Cardiac septum (tissue), 1 donor: ENCODE measurements around the gene MAST4. TPM values are rescaled to one million over a fixed set of nuclear protein-coding genes. Genes with fewer than 3 reads are reported as not detected.

ENCODE experiments used
- DNase-seq: peaks from one replicate; pipeline ENCODE4 v3.0.0-alpha.2; 2020; ENCODE audit warnings: low spot score
- intact Hi-C: fragments of 100-400 bp; cut with DNase I; formaldehyde crosslinking; loops from one replicate; pipeline ENCODE4 v1.14.0; 2022
- total RNA-seq: library from RNA; stranded (reverse); fragmentation: NEBNext Ultra II Directional; extraction: Animal tissue kit (Norgen Biotek cat#: 25700); gene quantifications from one replicate; pipeline ENCODE4 v1.2.1, GENCODE V29; 2021
- donor health status: DM: no; HTN: no; CAD: no.

The MAST4 gene
- total RNA-seq, 1 donor from 2014 or later = 91.4 TPM

GRCh38 chr5:67030289-67031056 is 434.3 kb downstream of the MAST4 start:
- intact Hi-C loops = no loop called here
- no peak for DNase-seq

- no peak for DNase-seq
- intact Hi-C loops = no loop called here
Observed at GRCh38 chr5:67031057-67031443, 434.9 kb downstream of the MAST4 start.

- no peak for DNase-seq
- intact Hi-C loops = no loop called here
Observed at GRCh38 chr5:67031692-67032091, 435.5 kb downstream of the MAST4 start.

GRCh38 chr5:67032921-67033664 is 436.9 kb downstream of the MAST4 start:
- intact Hi-C loops = no loop called here

GRCh38 chr5:67033880-67034651 is 437.9 kb downstream of the MAST4 start:
- DNase-seq = no peak
- intact Hi-C loops = no loop called here

More at GRCh38 chr5:67032921-67033664, 436.9 kb downstream of the MAST4 start:
- DNase-seq = no peak

GRCh38 chr5:67035098-67035740 is 439.0 kb downstream of the MAST4 start:
- intact Hi-C loops = no loop called here

GRCh38 chr5:67037171-67037570 is 441.0 kb downstream of the MAST4 start:
- no peak for DNase-seq
- intact Hi-C loops = no loop called here

More at GRCh38 chr5:67035098-67035740, 439.0 kb downstream of the MAST4 start:
- DNase-seq = no peak

GRCh38 chr5:67038817-67039603 is 442.8 kb downstream of the MAST4 start:
- no peak for DNase-seq
- intact Hi-C loops = no loop called here

- intact Hi-C loops = loop anchor here (5.0 kb wide), 1 partner anchor 35 kb away; no protein-coding TSS in a partner anchor
- no peak for DNase-seq
Observed at GRCh38 chr5:67042176-67043003, 446.2 kb downstream of the MAST4 start.

- DNase-seq = no peak
- intact Hi-C loops = loop anchor here (5.0 kb wide), 1 partner anchor 37 kb away; no protein-coding TSS in a partner anchor
Observed at GRCh38 chr5:67043796-67044511, 447.8 kb downstream of the MAST4 start.

GRCh38 chr5:67045816-67046740 is 449.9 kb downstream of the MAST4 start:
- no peak for DNase-seq
- intact Hi-C loops = no loop called here

GRCh38 chr5:67047160-67047559 is 451.0 kb downstream of the MAST4 start:
- peak; percentile 86 for DNase-seq
- intact Hi-C loops = no loop called here

- DNase-seq = no peak
- intact Hi-C loops = no loop called here
Observed at GRCh38 chr5:67047616-67048015, 451.4 kb downstream of the MAST4 start.

GRCh38 chr5:67050125-67050524 is 453.9 kb downstream of the MAST4 start:
- intact Hi-C loops = no loop called here

GRCh38 chr5:67050635-67051034 is 454.4 kb downstream of the MAST4 start:
- intact Hi-C loops = no loop called here
- no peak for DNase-seq

More at GRCh38 chr5:67050125-67050524, 453.9 kb downstream of the MAST4 start:
- no peak for DNase-seq

- DNase-seq = no peak
- intact Hi-C loops = no loop called here
Observed at GRCh38 chr5:67051164-67051563, 455.0 kb downstream of the MAST4 start.
